ENCODE data around the gene PRKCQ. TPM values are rescaled to one million over a fixed set of nuclear protein-coding genes. Genes with fewer than 3 reads are reported as not detected.
A peak's percentile ranks its signal among the peaks of the same experiment; 100 is the strongest.
"Not testable (repeated sequence)": the region's sequence is repeated elsewhere in the genome, so short reads cannot be mapped to it uniquely, and the experiment has no call there.

Gene PRKCQ
- polyA plus RNA-seq, 1 donor = 22.7 TPM

GRCh38 chr10:6593241-6593671, 13.2 kb upstream of the PRKCQ start:
- DNase-seq = no peak

- no peak for DNase-seq
Measured at GRCh38 chr10:6592080-6592479, 12.0 kb upstream of the PRKCQ start.

GRCh38 chr10:6591668-6592067, 11.6 kb upstream of the PRKCQ start:
- DNase-seq = no peak

- DNase-seq = no peak
Measured at GRCh38 chr10:6590100-6590499, 10.0 kb upstream of the PRKCQ start.

- no peak for DNase-seq
Measured at GRCh38 chr10:6589287-6590094, 9.4 kb upstream of the PRKCQ start.

- DNase-seq = no peak
Measured at GRCh38 chr10:6588845-6589244, 8.8 kb upstream of the PRKCQ start.

- DNase-seq = no peak
Measured at GRCh38 chr10:6588082-6588481, 8.0 kb upstream of the PRKCQ start.

GRCh38 chr10:6586501-6586900, 6.4 kb upstream of the PRKCQ start:
- no peak for DNase-seq

- no peak for DNase-seq
Measured at GRCh38 chr10:6583447-6583846, 3.4 kb upstream of the PRKCQ start.

GRCh38 chr10:6582913-6583312, 2.8 kb upstream of the PRKCQ start:
- not testable (repeated sequence) for DNase-seq

GRCh38 chr10:6582298-6582697, 2.2 kb upstream of the PRKCQ start:
- no peak for DNase-seq

GRCh38 chr10:6581778-6582228, 1.7 kb upstream of the PRKCQ start:
- no peak for DNase-seq

GRCh38 chr10:6581223-6581622, 1.1 kb upstream of the PRKCQ start:
- DNase-seq = not testable (repeated sequence)

- peak; percentile 73 for DNase-seq
Measured at GRCh38 chr10:6580279-6581029, 378 bp upstream of the PRKCQ start.

- DNase-seq = no peak
Measured at GRCh38 chr10:6579183-6579903, 733 bp downstream of the PRKCQ start.

- DNase-seq = no peak
Measured at GRCh38 chr10:6578795-6579182, 1.3 kb downstream of the PRKCQ start.

- DNase-seq = no peak
Measured at GRCh38 chr10:6578251-6578771, 1.8 kb downstream of the PRKCQ start.

GRCh38 chr10:6576326-6576725, 3.8 kb downstream of the PRKCQ start:
- no peak for DNase-seq

- no peak for DNase-seq
Measured at GRCh38 chr10:6574664-6575176, 5.4 kb downstream of the PRKCQ start.

GRCh38 chr10:6570893-6571292, 9.2 kb downstream of the PRKCQ start:
- DNase-seq = peak; percentile 7

- DNase-seq = no peak
Measured at GRCh38 chr10:6569259-6569658, 10.8 kb downstream of the PRKCQ start.

GRCh38 chr10:6567884-6568283, 12.2 kb downstream of the PRKCQ start:
- DNase-seq = no peak
